Choroid plexus epithelial cell (primary cell): Measurements from ENCODE around the gene ANKRD27.
"Not testable (repeated sequence)": the region's sequence is repeated elsewhere in the genome, so short reads cannot be mapped to it uniquely, and the experiment has no call there.

Experiments
- DNase-seq: peaks from one replicate; pipeline ENCODE4 v3.0.0-alpha.2; 2010; ENCODE audit warnings: low read depth
- H3K4me3 ChIP-seq: 2 replicates; pipeline ENCODE4 v1.5.1; 2011; ENCODE audit warnings: low read depth, mild to moderate bottlenecking, control low read depth, low read length, moderate library complexity
- TF ChIP-seq, protein P1 (sequence below): conservative IDR thresholded peaks from 2 replicates; pipeline ENCODE4 v1.5.1; 2011; ENCODE audit warnings: low read depth, mild to moderate bottlenecking, control low read depth, inconsistent platforms, low read length, moderate library complexity

Gene ANKRD27

DNA sequence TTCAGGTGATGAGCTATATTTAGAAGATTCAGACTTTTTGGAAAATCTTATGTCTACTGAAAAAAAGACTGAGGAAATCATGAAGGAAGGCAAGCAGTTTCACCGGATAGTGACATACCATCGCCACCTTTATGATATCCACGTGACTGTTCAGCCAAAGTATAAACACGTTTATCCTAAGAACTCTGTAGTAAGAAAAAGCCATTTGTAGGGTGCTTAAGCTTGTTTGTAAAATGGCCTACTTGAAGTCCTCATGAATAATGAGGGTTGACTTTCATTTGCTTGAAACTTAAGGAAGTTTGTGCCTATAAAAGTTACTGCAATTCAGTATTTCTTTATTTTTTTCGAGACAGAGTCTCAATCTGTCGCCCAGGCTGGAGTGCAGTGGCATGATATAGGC lies 36.8 kb upstream of the ANKRD27 start:
- DNase-seq: no peak
- H3K4me3 ChIP-seq: no peak overlapping the region
- TF ChIP-seq, protein P1, sequence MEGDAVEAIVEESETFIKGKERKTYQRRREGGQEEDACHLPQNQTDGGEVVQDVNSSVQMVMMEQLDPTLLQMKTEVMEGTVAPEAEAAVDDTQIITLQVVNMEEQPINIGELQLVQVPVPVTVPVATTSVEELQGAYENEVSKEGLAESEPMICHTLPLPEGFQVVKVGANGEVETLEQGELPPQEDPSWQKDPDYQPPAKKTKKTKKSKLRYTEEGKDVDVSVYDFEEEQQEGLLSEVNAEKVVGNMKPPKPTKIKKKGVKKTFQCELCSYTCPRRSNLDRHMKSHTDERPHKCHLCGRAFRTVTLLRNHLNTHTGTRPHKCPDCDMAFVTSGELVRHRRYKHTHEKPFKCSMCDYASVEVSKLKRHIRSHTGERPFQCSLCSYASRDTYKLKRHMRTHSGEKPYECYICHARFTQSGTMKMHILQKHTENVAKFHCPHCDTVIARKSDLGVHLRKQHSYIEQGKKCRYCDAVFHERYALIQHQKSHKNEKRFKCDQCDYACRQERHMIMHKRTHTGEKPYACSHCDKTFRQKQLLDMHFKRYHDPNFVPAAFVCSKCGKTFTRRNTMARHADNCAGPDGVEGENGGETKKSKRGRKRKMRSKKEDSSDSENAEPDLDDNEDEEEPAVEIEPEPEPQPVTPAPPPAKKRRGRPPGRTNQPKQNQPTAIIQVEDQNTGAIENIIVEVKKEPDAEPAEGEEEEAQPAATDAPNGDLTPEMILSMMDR: no peak

DNA sequence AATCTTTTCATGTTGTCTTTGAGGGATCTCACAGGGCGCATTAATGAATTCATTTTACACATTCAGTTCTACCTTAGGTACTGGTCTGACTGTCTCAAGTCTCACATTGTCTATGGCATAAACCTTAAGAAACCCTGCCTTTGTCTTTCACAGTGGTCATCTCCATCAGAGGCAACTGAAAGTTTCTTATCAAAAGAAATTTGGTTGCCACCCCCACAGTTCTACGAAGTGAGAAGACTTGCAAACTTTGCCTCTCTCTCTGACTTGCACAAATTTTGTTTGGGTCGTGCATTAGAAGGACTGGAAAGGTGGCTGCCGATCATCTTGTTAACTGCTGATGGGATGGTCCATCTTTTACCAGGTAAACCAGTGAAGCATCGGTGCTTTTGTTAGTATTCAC lies 34.1 kb upstream of the ANKRD27 start:
- H3K4me3 ChIP-seq: no peak overlapping the region
- no peak for DNase-seq
- TF ChIP-seq, protein P1: no peak

DNA sequence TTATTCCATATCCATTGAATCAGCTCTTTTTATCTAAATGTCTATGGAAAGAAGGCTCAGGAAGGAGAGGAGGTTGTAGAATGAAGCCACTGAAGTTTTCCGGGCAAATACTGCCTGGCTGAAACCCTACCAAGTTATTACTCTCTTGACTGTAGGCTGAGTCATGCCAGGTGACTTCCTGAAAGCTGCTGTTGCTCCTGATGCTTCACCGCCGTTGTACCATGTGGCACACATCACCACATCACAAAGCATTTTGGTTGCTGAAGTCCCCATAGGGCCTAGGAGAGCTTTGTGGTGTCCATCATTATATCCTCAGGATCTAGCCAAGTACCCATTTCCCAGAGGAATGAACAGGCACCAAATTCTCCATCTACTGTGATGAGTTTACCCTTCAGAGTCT lies 33.5 kb upstream of the ANKRD27 start:
- TF ChIP-seq, protein P1: no peak
- DNase-seq: peak; percentile 9

DNA sequence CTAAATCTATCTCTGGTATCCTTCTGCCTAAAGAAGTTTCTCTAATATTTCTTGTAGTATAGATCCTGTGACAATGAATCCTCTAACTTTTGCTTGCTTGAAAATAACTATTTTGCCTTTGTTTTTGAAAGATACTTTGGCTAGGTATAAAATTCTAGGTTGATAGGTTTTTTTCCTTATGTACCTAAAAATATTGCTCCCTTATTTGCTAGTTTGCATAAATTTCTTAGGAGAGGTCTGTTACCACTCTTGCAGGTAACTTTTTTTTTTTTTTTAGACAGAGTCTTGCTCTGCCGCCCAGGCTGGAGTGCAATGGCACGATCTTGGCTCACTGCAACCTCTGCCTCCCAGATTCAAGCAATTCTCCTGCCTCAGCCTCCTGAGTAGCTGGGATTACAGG lies 29.0 kb upstream of the ANKRD27 start:
- not testable (repeated sequence) for H3K4me3 ChIP-seq, DNase-seq

More for the DNA sequence above, 33.5 kb upstream of the ANKRD27 start:
- H3K4me3 ChIP-seq: no peak overlapping the region

DNA sequence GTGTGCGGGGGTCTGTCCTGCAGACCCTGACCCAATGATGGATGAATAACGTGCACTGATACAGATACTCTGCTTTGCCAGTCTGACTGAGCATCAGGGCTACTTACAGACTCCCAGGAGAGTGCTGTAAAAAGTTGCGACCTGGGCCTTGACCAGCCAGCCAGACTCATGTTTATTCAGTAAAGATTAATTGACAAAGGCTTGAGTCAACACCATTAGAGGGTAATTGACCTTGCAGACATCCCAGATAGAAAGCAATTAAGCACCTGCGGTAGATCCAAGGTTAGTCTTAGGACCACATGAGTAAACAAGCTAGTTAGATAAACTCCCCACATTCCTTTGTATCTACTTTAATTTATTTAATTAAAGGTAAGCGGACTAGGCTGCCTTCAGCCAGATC lies 27.0 kb upstream of the ANKRD27 start:
- DNase-seq: no peak
- no peak overlapping the region for H3K4me3 ChIP-seq
- TF ChIP-seq, protein P1: no peak

DNA sequence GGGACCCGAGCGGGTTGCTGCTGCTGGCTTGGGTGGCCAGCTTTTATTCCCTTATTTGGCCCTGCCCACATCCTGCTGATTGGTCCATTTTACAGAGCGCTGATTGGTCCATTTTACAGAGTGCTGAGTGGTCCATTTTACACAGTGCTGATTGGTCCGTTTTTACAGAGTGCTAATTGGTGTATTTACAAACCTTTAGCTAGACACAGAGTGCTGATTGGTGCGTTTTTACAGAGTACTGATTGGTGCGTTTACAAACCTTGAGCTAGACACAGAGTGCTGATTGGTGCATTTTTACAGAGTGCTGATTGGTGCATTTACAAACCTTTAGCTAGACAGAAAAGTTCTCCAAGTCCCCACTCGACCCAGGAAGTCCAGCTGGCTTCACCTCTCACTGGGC lies 25.1 kb upstream of the ANKRD27 start:
- DNase-seq, H3K4me3 ChIP-seq: not testable (repeated sequence)

DNA sequence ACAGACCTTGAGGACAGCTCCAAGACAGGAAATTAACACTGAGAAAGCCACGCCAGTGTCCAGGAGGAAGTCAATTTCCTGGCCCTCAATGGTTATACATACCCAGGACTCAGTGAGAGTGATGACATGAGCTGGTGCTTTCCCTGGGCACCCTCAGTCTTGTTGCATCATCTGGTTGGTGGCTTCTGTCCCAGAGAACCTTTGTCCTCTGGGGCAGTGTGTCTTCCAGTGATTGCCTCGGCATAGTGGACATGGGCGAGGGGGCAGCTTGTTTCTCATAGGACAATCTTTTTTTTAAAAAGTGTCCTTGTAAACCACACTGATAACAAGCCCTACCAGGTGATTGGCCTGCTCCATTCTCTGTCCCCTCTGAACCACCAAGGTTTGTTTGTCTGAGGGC lies 21.8 kb upstream of the ANKRD27 start:
- not testable (repeated sequence) for H3K4me3 ChIP-seq, DNase-seq

DNA sequence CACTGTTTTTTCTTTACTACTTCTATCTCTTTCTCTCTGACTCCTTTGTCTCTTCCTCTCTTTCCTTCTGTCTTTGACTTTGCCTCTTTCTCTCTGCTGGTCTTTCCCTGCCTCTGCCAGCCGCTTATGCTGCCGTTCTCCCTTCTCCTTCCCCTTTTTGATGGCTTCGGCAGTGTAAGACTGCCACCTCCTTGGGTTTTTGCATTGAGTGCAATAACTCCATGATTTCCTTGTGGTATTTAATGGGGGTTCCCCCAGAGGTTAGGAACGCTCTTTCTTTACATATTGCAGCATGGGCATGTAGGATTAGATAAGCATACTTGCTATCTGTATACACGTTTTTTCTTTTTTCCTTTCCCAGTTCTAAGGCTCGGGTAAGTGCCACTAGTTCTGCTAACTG lies 20.5 kb upstream of the ANKRD27 start:
- H3K4me3 ChIP-seq, DNase-seq: not testable (repeated sequence)

DNA sequence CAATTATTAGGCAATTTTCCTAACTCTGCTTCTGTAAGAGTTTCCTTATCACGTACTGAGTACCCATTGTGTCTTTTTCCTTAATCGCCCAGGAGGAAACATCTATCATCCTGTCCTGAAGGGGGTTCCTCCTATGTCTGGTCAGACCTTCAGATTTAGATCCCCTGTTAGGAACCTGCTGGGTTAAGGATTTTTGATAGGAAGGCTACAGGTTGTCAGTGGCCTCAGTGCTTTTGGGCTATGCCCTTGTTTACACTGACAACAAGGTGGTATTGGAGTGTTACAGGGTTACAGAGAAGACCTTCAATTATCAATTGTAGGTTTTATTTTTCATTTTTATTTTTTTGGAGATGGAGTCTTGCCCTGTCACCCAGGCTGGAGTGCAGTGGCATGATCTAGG lies 19.9 kb upstream of the ANKRD27 start:
- not testable (repeated sequence) for DNase-seq, H3K4me3 ChIP-seq

DNA sequence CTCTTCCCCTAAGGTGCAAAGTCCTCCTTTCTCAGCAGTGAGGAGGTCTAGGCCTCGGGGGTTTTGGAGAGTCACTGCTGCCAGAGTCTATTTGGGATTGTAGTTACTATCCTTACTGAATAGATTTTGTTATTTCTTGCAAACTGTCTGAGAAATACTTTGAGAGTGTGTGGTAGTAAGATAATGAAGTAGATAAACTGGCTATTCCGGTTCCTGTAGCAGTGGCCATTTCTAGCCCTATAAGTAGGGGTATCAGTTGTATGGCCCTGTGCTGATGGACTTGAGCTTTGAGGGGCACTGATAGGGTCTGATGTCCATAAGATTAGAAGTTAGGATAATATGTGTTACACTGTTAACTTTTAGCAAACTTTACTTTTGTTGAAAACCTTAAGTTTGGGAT lies 19.3 kb upstream of the ANKRD27 start:
- H3K4me3 ChIP-seq, DNase-seq: not testable (repeated sequence)

DNA sequence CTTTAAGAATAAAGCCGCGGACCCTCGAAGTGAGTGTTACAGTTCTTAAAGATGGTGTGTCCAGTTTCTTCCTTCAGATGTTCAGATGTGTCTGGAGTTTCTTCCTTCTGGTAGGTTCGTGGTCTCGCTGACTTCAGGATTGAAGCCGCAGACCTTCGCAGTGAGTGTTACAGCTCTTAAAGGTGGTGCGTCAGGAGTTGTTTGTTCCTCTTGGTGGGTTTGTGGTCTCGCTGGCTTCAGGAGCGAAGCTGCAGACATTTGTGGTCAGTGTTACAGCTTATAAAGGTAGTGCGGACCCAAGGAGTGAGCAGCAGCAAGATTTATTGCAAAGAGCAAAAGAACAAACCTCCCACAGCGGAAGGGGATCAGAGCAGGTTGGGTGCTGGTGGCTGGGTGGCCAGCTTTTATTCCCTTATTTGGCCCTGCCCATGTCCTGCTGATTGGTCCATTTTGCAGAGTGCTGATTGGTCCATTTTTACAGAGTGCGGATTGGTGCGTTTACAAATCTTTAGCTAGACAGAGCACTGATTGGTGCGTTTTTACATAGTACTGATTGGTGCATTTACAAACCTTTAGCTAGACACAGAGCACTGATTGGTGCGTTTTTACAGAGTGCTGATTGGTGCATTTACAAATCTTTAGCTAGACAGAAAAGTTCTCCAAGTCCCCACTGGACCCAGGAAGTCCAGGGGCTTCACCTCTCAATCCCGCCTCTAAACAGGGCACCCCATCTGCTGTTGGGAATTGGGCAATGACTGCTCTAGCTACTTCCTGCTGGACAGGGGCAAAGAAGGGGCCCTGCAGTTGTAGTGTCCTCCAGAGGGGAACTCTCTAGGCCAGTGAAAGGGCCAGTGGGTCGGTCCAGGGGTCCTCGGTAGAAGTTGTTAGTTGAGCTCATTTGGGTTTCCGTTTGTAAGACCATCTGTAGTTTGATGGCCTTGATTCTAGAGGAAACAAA lies 18.4 kb upstream of the ANKRD27 start:
- H3K4me3 ChIP-seq: peak overlapping the region; percentile 71
- DNase-seq: not testable (repeated sequence)
